ENCODE measurements around the gene AOPEP.

The AOPEP gene

GRCh38 chr9:94760010-94760409, 33.5 kb downstream of the AOPEP start:
- in situ Hi-C loops (cut with MboI; ENCODE audit: low sequenced_read_pairs): no loop called here

GRCh38 chr9:94760660-94761059, 34.2 kb downstream of the AOPEP start:
- in situ Hi-C loops (cut with MboI; ENCODE audit: low sequenced_read_pairs): no loop called here

GRCh38 chr9:94761481-94761880, 35.0 kb downstream of the AOPEP start:
- in situ Hi-C loops (cut with MboI; ENCODE audit: low sequenced_read_pairs): no loop called here

- in situ Hi-C loops (cut with MboI; ENCODE audit: low sequenced_read_pairs): no loop called here
Measured at GRCh38 chr9:94767331-94768072, 41.0 kb downstream of the AOPEP start.

- in situ Hi-C loops (cut with MboI; ENCODE audit: low sequenced_read_pairs): no loop called here
Measured at GRCh38 chr9:94768766-94769165, 42.3 kb downstream of the AOPEP start.

- in situ Hi-C loops (cut with MboI; ENCODE audit: low sequenced_read_pairs): no loop called here
Measured at GRCh38 chr9:94770334-94770733, 43.8 kb downstream of the AOPEP start.

GRCh38 chr9:94771096-94771495, 44.6 kb downstream of the AOPEP start:
- in situ Hi-C loops (cut with MboI; ENCODE audit: low sequenced_read_pairs): no loop called here

GRCh38 chr9:94772144-94772543, 45.6 kb downstream of the AOPEP start:
- in situ Hi-C loops (cut with MboI; ENCODE audit: low sequenced_read_pairs): no loop called here

GRCh38 chr9:94772639-94773303, 46.3 kb downstream of the AOPEP start:
- in situ Hi-C loops (cut with MboI; ENCODE audit: low sequenced_read_pairs): no loop called here

GRCh38 chr9:94773655-94774054, 47.2 kb downstream of the AOPEP start:
- in situ Hi-C loops (cut with MboI; ENCODE audit: low sequenced_read_pairs): no loop called here

GRCh38 chr9:94778013-94778412, 51.5 kb downstream of the AOPEP start:
- in situ Hi-C loops (cut with MboI; ENCODE audit: low sequenced_read_pairs): no loop called here

- in situ Hi-C loops (cut with MboI; ENCODE audit: low sequenced_read_pairs): no loop called here
Measured at GRCh38 chr9:94779031-94779430, 52.5 kb downstream of the AOPEP start.

- in situ Hi-C loops (cut with MboI; ENCODE audit: low sequenced_read_pairs): loop anchor here (10.0 kb wide), 1 partner anchor 345 kb away; no protein-coding TSS in a partner anchor
Measured at GRCh38 chr9:94779693-94780290, 53.3 kb downstream of the AOPEP start.

GRCh38 chr9:94780516-94780950, 54.0 kb downstream of the AOPEP start:
- in situ Hi-C loops (cut with MboI; ENCODE audit: low sequenced_read_pairs): loop anchor here (10.0 kb wide), 1 partner anchor 344 kb away; no protein-coding TSS in a partner anchor

GRCh38 chr9:94782355-94783101, 56.0 kb downstream of the AOPEP start:
- in situ Hi-C loops (cut with MboI; ENCODE audit: low sequenced_read_pairs): loop anchor here (10.0 kb wide), 1 partner anchor 342 kb away; no protein-coding TSS in a partner anchor

GRCh38 chr9:94783102-94783682, 56.7 kb downstream of the AOPEP start:
- in situ Hi-C loops (cut with MboI; ENCODE audit: low sequenced_read_pairs): loop anchor here (10.0 kb wide), 1 partner anchor 342 kb away; no protein-coding TSS in a partner anchor

GRCh38 chr9:94783928-94784327, 57.4 kb downstream of the AOPEP start:
- in situ Hi-C loops (cut with MboI; ENCODE audit: low sequenced_read_pairs): loop anchor here (10.0 kb wide), 1 partner anchor 341 kb away; no protein-coding TSS in a partner anchor

- in situ Hi-C loops (cut with MboI; ENCODE audit: low sequenced_read_pairs): loop anchor here (10.0 kb wide), 1 partner anchor 339 kb away; no protein-coding TSS in a partner anchor
Measured at GRCh38 chr9:94785215-94786169, 59.0 kb downstream of the AOPEP start.

GRCh38 chr9:94786586-94786985, 60.1 kb downstream of the AOPEP start:
- in situ Hi-C loops (cut with MboI; ENCODE audit: low sequenced_read_pairs): loop anchor here (10.0 kb wide), 1 partner anchor 338 kb away; no protein-coding TSS in a partner anchor

All from HL-60/S4 treated with phorbol 12-myristate 13-acetate at 8.2 ng/mL for 4 days and 3 days (cell line).